GM12878 (cell line): ENCODE data around the gene SALL1. TPM values are rescaled to one million over a fixed set of nuclear protein-coding genes. Genes with fewer than 3 reads are reported as not detected.

Experiments used
- ATAC-seq: fragments of 200-7000 bp; cut with Tn5 transposase; 3 replicates; pipeline ENCODE4 v1.9.1; 2020; ENCODE audit warnings: mild to moderate bottlenecking, moderate library complexity
- BruUV-seq: library from RNA; stranded (reverse); fragments of 400-500 nt; replicated peaks from 2 replicates; lab custom pipeline; 2021; lab: Mats Ljungman, UMichigan
- CTCF ChIA-PET: fragments of 300-600 bp; sonication (Branson Sonifier 250); formaldehyde crosslinking; extraction: SDS; loops from one replicate; lab custom pipeline; 2021; ENCODE audit warnings: inconsistent platforms; lab: Yijun Ruan, JAX
- POLR2A ChIA-PET: fragments of 350-600 bp; formaldehyde crosslinking; extraction: SDS; loops from one replicate; lab custom pipeline; 2021; ENCODE audit warnings: inconsistent platforms; lab: Charles Lee
- RAD21 ChIA-PET: fragments of 300-600 bp; sonication (Branson Sonifier 250); formaldehyde crosslinking; loops from one replicate; lab custom pipeline; 2023; ENCODE audit warnings: antibody characterized with exemption; ENCODE audit not compliant: unreplicated experiment; lab: Charles Lee
- SMC1A ChIA-PET: fragments of 300-600 bp; sonication (Branson Sonifier 250); formaldehyde crosslinking; loops from one replicate; lab custom pipeline; 2023; ENCODE audit not compliant: unreplicated experiment, uncharacterized antibody; lab: Charles Lee
- DNase-seq: peaks from one replicate; pipeline ENCODE4 v3.0.0-alpha.2; 2011; ENCODE audit warnings: low read depth, low spot score
- FAIRE-seq: peaks from 3 replicates; lab custom pipeline; 2011; peaks lifted over from hg19 to GRCh38; lab: Jason Lieb, UNC
- H2AFZ ChIP-seq: 2 replicates; pipeline ENCODE4 v1.6.0; 2011; ENCODE audit warnings: low read depth, low read length, control low read depth; ENCODE audit not compliant: control insufficient read depth
- H3K27ac ChIP-seq: 2 replicates; pipeline ENCODE4 v1.5.1; 2011; ENCODE audit warnings: control low read depth; ENCODE audit not compliant: control insufficient read depth, insufficient read depth
- H3K27me3 ChIP-seq, 2 experiments: replicated peaks in 1 of 2; 2 replicates each; pipeline versions ENCODE4 v1.6.0 to v1.6.1; 2011; ENCODE audit warnings: low read length in 1 of 2; ENCODE audit not compliant: control insufficient read depth in 2 of 2, insufficient read depth in 2 of 2
- H3K36me3 ChIP-seq, 2 experiments: 2 replicates each; pipeline ENCODE4 v1.5.1; 2011; ENCODE audit warnings: low read length in 1 of 2; ENCODE audit not compliant: control insufficient read depth in 2 of 2, insufficient read depth in 2 of 2
- H3K4me1 ChIP-seq: 2 replicates; pipeline ENCODE4 v1.6.1; 2011; ENCODE audit warnings: mild to moderate bottlenecking, low read length, moderate library complexity, mixed read lengths; ENCODE audit not compliant: control insufficient read depth, insufficient read depth
- H3K4me2 ChIP-seq: 2 replicates; pipeline ENCODE4 v1.6.0; 2011; ENCODE audit warnings: control low read depth; ENCODE audit not compliant: control insufficient read depth, insufficient read depth
- H3K4me3 ChIP-seq: fragments of 200-600 bp; sonication (generic); 2 replicates; pipeline ENCODE4 v1.5.1; 2016
- H3K79me2 ChIP-seq: 2 replicates; pipeline ENCODE4 v1.6.0; 2011; ENCODE audit warnings: low read length; ENCODE audit not compliant: control insufficient read depth, insufficient read depth
- H3K9ac ChIP-seq: 2 replicates; pipeline ENCODE4 v1.8.0; 2011; ENCODE audit warnings: low read length, control low read depth, mixed read lengths; ENCODE audit not compliant: control insufficient read depth, insufficient read depth
- H3K9me3 ChIP-seq: replicated peaks from 3 replicates; pipeline ENCODE4 v1.5.1; 2011; ENCODE audit warnings: mild to moderate bottlenecking, low read length; ENCODE audit not compliant: control insufficient read depth, insufficient read depth
- H4K20me1 ChIP-seq: 2 replicates; pipeline ENCODE4 v1.6.0; 2011; ENCODE audit not compliant: control insufficient read depth, insufficient read depth
- BRCA1 ChIP-seq: IDR thresholded peaks from 2 replicates; pipeline ENCODE4 v1.6.1; 2011; ENCODE audit warnings: low read depth, low read length, improper control_type of control experiment
- CHD2 ChIP-seq: IDR thresholded peaks from 2 replicates; pipeline ENCODE4 v1.6.1; 2011; ENCODE audit warnings: low read depth, low read length, improper control_type of control experiment, borderline replicate concordance
- CREM ChIP-seq: IDR thresholded peaks from 2 replicates; pipeline ENCODE4 v1.6.1; 2014; ENCODE audit warnings: antibody characterized with exemption, low read depth
- E2F8 ChIP-seq: fragments of 450-650 bp; IDR thresholded peaks from 2 replicates; pipeline ENCODE4 v1.6.1; 2018; ENCODE audit warnings: mild to moderate bottlenecking, low read depth, moderate library complexity; ENCODE audit not compliant: partially characterized antibody
- HDAC6 ChIP-seq: fragments of 200-600 bp; sonication (generic); IDR thresholded peaks from one replicate; pipeline ENCODE4 v1.8.0; 2017; ENCODE audit warnings: antibody characterized with exemption; ENCODE audit not compliant: unreplicated experiment
- IRF4 ChIP-seq: IDR thresholded peaks from 2 replicates; pipeline ENCODE4 v1.6.1; 2011; ENCODE audit warnings: low read depth, low read length
- MEF2A ChIP-seq: IDR thresholded peaks from 2 replicates; pipeline ENCODE4 v1.6.1; 2011; ENCODE audit warnings: low read depth, mild to moderate bottlenecking, low read length, moderate library complexity; ENCODE audit not compliant: insufficient read depth
- MYC ChIP-seq: IDR thresholded peaks from 2 replicates; pipeline ENCODE4 v1.6.1; 2011; ENCODE audit warnings: mild to moderate bottlenecking, low read length, moderate library complexity, inconsistent platforms; ENCODE audit not compliant: insufficient read depth, insufficient replicate concordance, insufficient read length, severe bottlenecking
- NR2C1 ChIP-seq: fragments of 450-650 bp; IDR thresholded peaks from 2 replicates; pipeline ENCODE4 v1.6.1; 2017; ENCODE audit warnings: antibody characterized with exemption, mild to moderate bottlenecking, moderate library complexity
- RAD21 ChIP-seq: IDR thresholded peaks from 2 replicates; pipeline ENCODE4 v1.6.1; 2011; ENCODE audit warnings: mild to moderate bottlenecking, low read depth, low read length, moderate library complexity; ENCODE audit not compliant: insufficient read depth
- SPI1 ChIP-seq: IDR thresholded peaks from 2 replicates; pipeline ENCODE4 v1.6.1; 2011; ENCODE audit warnings: low read depth, mild to moderate bottlenecking, low read length, moderate library complexity, borderline replicate concordance; ENCODE audit not compliant: insufficient read depth
- SRF ChIP-seq, 2 experiments: IDR thresholded peaks; 2 replicates each; pipeline ENCODE4 v1.6.1; 2011; ENCODE audit warnings: low read depth in 2 of 2, low read length in 2 of 2, mild to moderate bottlenecking in 1 of 2, moderate library complexity in 1 of 2
- ZNF24 ChIP-seq: fragments of 450-650 bp; IDR thresholded peaks from 2 replicates; pipeline ENCODE4 v1.6.1; 2017; ENCODE audit warnings: antibody characterized with exemption, mild to moderate bottlenecking
- ZNF687 ChIP-seq: fragments of 450-650 bp; IDR thresholded peaks from 2 replicates; pipeline ENCODE4 v1.6.1; 2017; ENCODE audit warnings: mild to moderate bottlenecking, moderate library complexity
- WGBS: methylation state at CpG from one replicate; pipeline ENCODE4 v1.1.6; 2016; ENCODE audit warnings: low lambda C conversion rate; ENCODE audit not compliant: insufficient replicate concordance, insufficient coverage; ENCODE audit errors: missing lambda C conversion rate; 5-methylcytosine and 5-hydroxymethylcytosine counted together
- in situ Hi-C: fragments of 300-500 bp; cut with MboI; formaldehyde crosslinking; loops from 9 replicates; pipeline ENCODE4 v1.14.3; 2018; ENCODE audit warnings: mixed read lengths
- intact Hi-C: fragments of 100-400 bp; cut with micrococcal nuclease; formaldehyde crosslinking; loops from one replicate; pipeline ENCODE4 v1.14.2; 2022; ENCODE audit not compliant: unreplicated experiment
- polyA plus RNA-seq, 11 experiments: library from polyadenylated mRNA; depleted of rRNA in 4 of 11; unstranded in 6 of 11; stranded (reverse) in 5 of 11; fragments of >200 nt; fragmentation: Nextera tagmentation in 4 of 11; fragmentation: Illumina TruSeq in 1 of 11; extraction: Ambion mirVana in 4 of 11; extraction: Trizol in 1 of 11; gene quantifications; 1 replicate in 1 of 11; 2 replicates in 10 of 11; pipeline versions ENCODE4 v1.2.1 to v1.2.3, GENCODE V29; 2011 to 2016; ENCODE audit warnings: inconsistent platforms in 2 of 11, missing spikeins in 2 of 11, low read depth in 1 of 11
- total RNA-seq, 4 experiments: library from RNA; depleted of rRNA in 3 of 4; stranded (reverse); fragments of >200 nt in 3 of 4; fragmentation: Illumina TruSeq in 1 of 4; extraction: Trizol in 1 of 4; gene quantifications; 2 replicates each; pipeline versions ENCODE4 v1.2.1 to v1.2.3, GENCODE V29; 2013 to 2021

SALL1 gene
- total and polyA plus RNA-seq, 10 of the 15 experiments (the other 5 are each of a cell fraction or from before 2014, with no cell fraction given) = 0.01 to 0.08 (median 0.03) TPM; not detected in 6

- DNase-seq = no peak
- no peak for FAIRE-seq
- H3K4me3 ChIP-seq = no peak overlapping the region
- in situ Hi-C loops (no loop called here), intact Hi-C loops (no loop called here)
- ChIA-PET SMC1A (no interaction called here), RAD21 (interaction anchor here (0.6 kb wide), 1 partner anchor 407 kb away, joined by 3 read pairs; no protein-coding TSS in a partner anchor), POLR2A (no interaction called here), CTCF (no interaction called here)
- no peaks in the 10 kb centered on the region for H4K20me1 ChIP-seq
- H3K9ac ChIP-seq = no peak overlapping the region
- TF ChIP-seq SRF (IDR thresholded peaks at IDR 0.05; ENCODE audit: low read depth in 2 of 2, low read length in 2 of 2) (no peak), MEF2A (no peak), E2F8 (no peak), MYC (no peak), HDAC6 (no peak), IRF4 (no peak), SPI1 (no peak), RAD21 (no peak), BRCA1 (no peak), NR2C1 (no peak), ZNF24 (no peak), CREM (no peak), CHD2 (no peak), ZNF687 (no peak)
- ATAC-seq = no peak
- no TSS peak for BruUV-seq
- no peaks in the 10 kb centered on the region for H3K79me2 ChIP-seq
- no peaks in the 10 kb centered on the region for H3K36me3 ChIP-seq
- H3K9me3 ChIP-seq = no peaks in the 10 kb centered on the region; the same call in 2 of the 3 replicates
- H2AFZ ChIP-seq = no peak overlapping the region
- H3K27ac ChIP-seq = no peak overlapping the region
- no peaks in the 10 kb centered on the region for H3K27me3 ChIP-seq
- no peak overlapping the region for H3K4me2 ChIP-seq
- no peaks in the 10 kb centered on the region for H3K4me1 ChIP-seq
- 6% methylated on average over 8 of the region's 8 CpGs for WGBS
These were observed 47.1 kb upstream of the SALL1 start for GRCh38 chr16:51197953-51198748.
